Left forelimb (tissue), 1 donor: Measurements from ENCODE around the gene DAB1.

ENCODE experiments used
- DNase-seq: peaks from one replicate; pipeline ENCODE4 v3.0.0-alpha.2; 2018; ENCODE audit warnings: low spot score

DAB1 gene

GRCh38 chr1:57163325-57163724 is 260.5 kb downstream of the DAB1 start:
- DNase-seq = no peak

- DNase-seq = no peak
These were observed 261.1 kb downstream of the DAB1 start for GRCh38 chr1:57162607-57163261.

- no peak for DNase-seq
These were observed 263.3 kb downstream of the DAB1 start for GRCh38 chr1:57160594-57160993.

- DNase-seq = no peak
These were observed 265.3 kb downstream of the DAB1 start for GRCh38 chr1:57158604-57158998.

GRCh38 chr1:57157818-57158603 is 265.8 kb downstream of the DAB1 start:
- no peak for DNase-seq

GRCh38 chr1:57156907-57157306 is 267.0 kb downstream of the DAB1 start:
- DNase-seq = no peak

- DNase-seq = no peak
These were observed 277.8 kb downstream of the DAB1 start for GRCh38 chr1:57146100-57146499.

- no peak for DNase-seq
These were observed 280.9 kb downstream of the DAB1 start for GRCh38 chr1:57142999-57143398.

- no peak for DNase-seq
These were observed 281.7 kb downstream of the DAB1 start for GRCh38 chr1:57142169-57142568.

GRCh38 chr1:57138432-57139078 is 285.3 kb downstream of the DAB1 start:
- no peak for DNase-seq

GRCh38 chr1:57137980-57138379 is 285.9 kb downstream of the DAB1 start:
- no peak for DNase-seq

- no peak for DNase-seq
These were observed 289.1 kb downstream of the DAB1 start for GRCh38 chr1:57134803-57135202.

GRCh38 chr1:57133686-57134085 is 290.2 kb downstream of the DAB1 start:
- no peak for DNase-seq

- no peak for DNase-seq
These were observed 290.8 kb downstream of the DAB1 start for GRCh38 chr1:57132993-57133622.

- no peak for DNase-seq
These were observed 292.0 kb downstream of the DAB1 start for GRCh38 chr1:57131701-57132394.

GRCh38 chr1:57131257-57131656 is 292.6 kb downstream of the DAB1 start:
- DNase-seq = no peak

GRCh38 chr1:57129865-57130264 is 294.0 kb downstream of the DAB1 start:
- DNase-seq = no peak

- no peak for DNase-seq
These were observed 295.9 kb downstream of the DAB1 start for GRCh38 chr1:57127976-57128375.

- DNase-seq = no peak
These were observed 299.0 kb downstream of the DAB1 start for GRCh38 chr1:57124768-57125446.

GRCh38 chr1:57124170-57124569 is 299.7 kb downstream of the DAB1 start:
- no peak for DNase-seq

GRCh38 chr1:57122031-57122430 is 301.8 kb downstream of the DAB1 start:
- no peak for DNase-seq
